HG03378 (cell line): ENCODE data around the gene PRMT7.
"Not testable (repeated sequence)": the region's sequence is repeated elsewhere in the genome, so short reads cannot be mapped to it uniquely, and the experiment has no call there.

Source experiments
- ATAC-seq: cut with Tn5 transposase; IDR thresholded peaks from one replicate; pipeline ENCODE4 v1.9.1; 2021; ENCODE audit warnings: mild to moderate bottlenecking, moderate library complexity; ENCODE audit not compliant: unreplicated experiment

Gene PRMT7

GRCh38 chr16:68283801-68284598, 26.8 kb upstream of the PRMT7 start:
- peak; percentile 39 for ATAC-seq

GRCh38 chr16:68284847-68285246, 26.0 kb upstream of the PRMT7 start:
- ATAC-seq, result peak; percentile 39

GRCh38 chr16:68285683-68286082, 25.1 kb upstream of the PRMT7 start:
- ATAC-seq, result no peak

- no peak for ATAC-seq
These were observed 24.4 kb upstream of the PRMT7 start for GRCh38 chr16:68286153-68287074.

- ATAC-seq, result no peak
These were observed 23.3 kb upstream of the PRMT7 start for GRCh38 chr16:68287276-68288251.

- no peak for ATAC-seq
These were observed 22.6 kb upstream of the PRMT7 start for GRCh38 chr16:68288252-68288650.

GRCh38 chr16:68288796-68289195, 22.0 kb upstream of the PRMT7 start:
- ATAC-seq, result not testable (repeated sequence)

- peak; percentile 1 for ATAC-seq
These were observed 21.6 kb upstream of the PRMT7 start for GRCh38 chr16:68289202-68289601.

GRCh38 chr16:68289621-68290329, 21.0 kb upstream of the PRMT7 start:
- peak; percentile 71 for ATAC-seq

- no peak for ATAC-seq
These were observed 20.4 kb upstream of the PRMT7 start for GRCh38 chr16:68290450-68290849.

GRCh38 chr16:68291227-68291626, 19.6 kb upstream of the PRMT7 start:
- ATAC-seq, result no peak

GRCh38 chr16:68292425-68292824, 18.4 kb upstream of the PRMT7 start:
- no peak for ATAC-seq

- no peak for ATAC-seq
These were observed 14.5 kb upstream of the PRMT7 start for GRCh38 chr16:68296291-68296690.

- ATAC-seq, result no peak
These were observed 14.1 kb upstream of the PRMT7 start for GRCh38 chr16:68296693-68297092.

GRCh38 chr16:68297908-68298307, 12.9 kb upstream of the PRMT7 start:
- no peak for ATAC-seq

GRCh38 chr16:68298312-68298711, 12.5 kb upstream of the PRMT7 start:
- no peak for ATAC-seq

GRCh38 chr16:68298907-68299561, 11.8 kb upstream of the PRMT7 start:
- no peak for ATAC-seq

- ATAC-seq, result no peak
These were observed 11.0 kb upstream of the PRMT7 start for GRCh38 chr16:68299571-68300453.
